Naive thymus-derived CD4-positive, alpha-beta T cell (primary cell): Measurements from ENCODE around the gene PLCL1. TPM values are rescaled to one million over a fixed set of nuclear protein-coding genes. Genes with fewer than 3 reads are reported as not detected.

Experiments
- ATAC-seq: fragments of 150-1000 bp; cut with Tn5 transposase; 2 replicates; pipeline ENCODE4 v1.10.0; 2021; ENCODE audit warnings: mild to moderate bottlenecking, moderate library complexity
- CTCF ChIA-PET: fragments of 350-600 bp; sonication (Branson Sonifier 250); formaldehyde crosslinking; loops from one replicate; lab custom pipeline; 2021; ENCODE audit warnings: antibody characterized with exemption; lab: Charles Lee
- POLR2A ChIA-PET: fragments of 350-600 bp; sonication (Branson Sonifier 250); formaldehyde crosslinking; loops from one replicate; lab custom pipeline; 2021; ENCODE audit warnings: antibody characterized with exemption, inconsistent platforms; lab: Charles Lee
- DNase-seq, 9 donors: peaks; one replicate each; pipeline versions ENCODE4 v3.0.0 to v3.0.0-alpha.2; 2020 to 2022; ENCODE audit warnings: mixed read lengths in 1 of 9
- H3K27ac ChIP-seq: one replicate; pipeline ENCODE4 v1.7.0; 2013; ENCODE audit warnings: mild to moderate bottlenecking, low read depth, low read length, moderate library complexity
- H3K27me3 ChIP-seq, 2 donors: one replicate each; pipeline ENCODE4 v1.7.0; 2013; ENCODE audit warnings: low read length in 2 of 2, mild to moderate bottlenecking in 2 of 2, moderate library complexity in 2 of 2; ENCODE audit not compliant: control insufficient read depth in 2 of 2, insufficient read depth in 2 of 2
- H3K36me3 ChIP-seq, 3 experiments: 1 replicate in 2 of 3; 2 replicates in 1 of 3; pipeline ENCODE4 v1.7.0; 2013; ENCODE audit warnings: low read length in 3 of 3, mild to moderate bottlenecking in 3 of 3, moderate library complexity in 1 of 3; ENCODE audit not compliant: insufficient read depth in 3 of 3, control insufficient read depth in 2 of 3
- H3K4me1 ChIP-seq, 2 donors: one replicate each; pipeline ENCODE4 v1.7.0; 2013; ENCODE audit warnings: low read length in 2 of 2, mild to moderate bottlenecking in 2 of 2, moderate library complexity in 1 of 2; ENCODE audit not compliant: control insufficient read depth in 2 of 2, insufficient read depth in 2 of 2
- H3K4me3 ChIP-seq: 2 replicates; pipeline ENCODE4 v1.7.0; 2013; ENCODE audit warnings: mild to moderate bottlenecking, low read length
- H3K9me3 ChIP-seq, 3 experiments: 1 replicate in 2 of 3; 2 replicates in 1 of 3; pipeline ENCODE4 v1.7.0; 2013; ENCODE audit warnings: low read length in 3 of 3; ENCODE audit not compliant: control insufficient read depth in 2 of 3
- H3K27ac Mint-ChIP-seq, 9 donors: one replicate each; pipeline ENCODE4 v1.8.0; 2020 to 2022; ENCODE audit warnings: mixed read lengths in 9 of 9, mild to moderate bottlenecking in 8 of 9, moderate library complexity in 5 of 9, inconsistent platforms in 2 of 9
- H3K27me3 Mint-ChIP-seq, 5 donors: one replicate each; pipeline ENCODE4 v1.8.0; 2021 to 2022; ENCODE audit warnings: mixed read lengths in 5 of 5, mild to moderate bottlenecking in 1 of 5
- H3K36me3 Mint-ChIP-seq, 5 donors: one replicate each; pipeline ENCODE4 v1.8.0; 2020 to 2022; ENCODE audit warnings: mixed read lengths in 5 of 5, mild to moderate bottlenecking in 3 of 5, inconsistent platforms in 1 of 5
- H3K4me1 Mint-ChIP-seq, 7 donors: one replicate each; pipeline ENCODE4 v1.8.0; 2020 to 2022; ENCODE audit warnings: mixed read lengths in 7 of 7, mild to moderate bottlenecking in 3 of 7, inconsistent platforms in 1 of 7
- H3K4me3 Mint-ChIP-seq, 10 donors: one replicate each; pipeline ENCODE4 v1.8.0; 2020 to 2022; ENCODE audit warnings: mild to moderate bottlenecking in 10 of 10, mixed read lengths in 10 of 10, moderate library complexity in 6 of 10, inconsistent platforms in 2 of 10
- H3K9me3 Mint-ChIP-seq, 11 donors: one replicate each; pipeline ENCODE4 v1.8.0; 2020 to 2022; ENCODE audit warnings: mixed read lengths in 11 of 11, mild to moderate bottlenecking in 4 of 11, inconsistent platforms in 1 of 11, moderate library complexity in 1 of 11
- intact Hi-C, 2 donors: fragments of 100-400 bp; cut with micrococcal nuclease; formaldehyde crosslinking; loops; one replicate each; pipeline ENCODE4 v1.15.1; 2023
- polyA plus RNA-seq, 2 donors: library from polyadenylated mRNA; unstranded; fragments of 300-500 nt; fragmentation: Illumina TruSeq; gene quantifications; one replicate each; pipeline ENCODE4 v1.2.3, GENCODE V29; 2021
- total RNA-seq, 6 experiments: library from RNA in 5 of 6; stranded (reverse) in 5 of 6; gene quantifications; 1 replicate in 5 of 6; 2 replicates in 1 of 6; pipeline ENCODE4 v1.2.3 and lab custom pipeline; 2021 to 2026

The PLCL1 gene
- total and polyA plus RNA-seq, 7 experiments from 2014 or later: 1.8 to 33.7 (median 22.7) TPM

DNA sequence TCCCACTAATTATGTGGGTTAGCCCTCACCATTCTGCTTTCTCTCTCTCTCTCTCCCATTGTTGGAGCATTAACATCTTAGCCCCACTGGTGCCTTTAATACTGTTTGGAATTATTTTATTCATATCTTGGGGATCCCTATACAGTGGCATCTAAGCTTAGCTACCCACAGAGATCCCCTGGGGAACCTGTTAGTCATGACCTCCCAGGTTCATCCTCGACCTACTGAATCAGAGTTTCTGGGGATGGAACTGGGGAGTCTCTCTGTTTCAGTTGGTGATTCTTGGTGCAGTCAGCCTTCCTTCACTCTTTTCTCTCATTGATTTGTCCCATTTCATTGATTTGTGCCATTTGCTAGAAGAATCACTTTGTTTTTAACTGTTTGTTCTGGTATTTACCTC is 137.3 kb downstream of the PLCL1 start:
- ChIA-PET POLR2A (interaction anchor here (0.5 to 0.8 kb wide), 2 partner anchors 10 to 87 kb away, joined by 3 read pairs; no protein-coding TSS in a partner anchor), CTCF (interaction anchor here (0.6 kb wide), 1 partner anchor 187 kb away, joined by 3 read pairs; no protein-coding TSS in a partner anchor)
- H3K27me3 Mint-ChIP-seq: peaks cover 0 to 1% (median 0%) of the 10 kb centered on the region in 5 donors
- peaks cover 0 to 22% of the 10 kb centered on the region in 2 donors for H3K4me1 ChIP-seq
- H3K27ac Mint-ChIP-seq: peak overlapping the region in 1 of 9 donors; percentile 0
- H3K9me3 Mint-ChIP-seq: peaks cover 0 to 10% (median 0%) of the 10 kb centered on the region in 11 donors
- no peaks in the 10 kb centered on the region for H3K36me3 ChIP-seq
- no peak overlapping the region for H3K4me3 ChIP-seq
- no peak for ATAC-seq
- no peaks in the 10 kb centered on the region for H3K9me3 ChIP-seq
- intact Hi-C loops: no loop called here
- peaks cover 12 to 96% (median 73%) of the 10 kb centered on the region in 7 donors for H3K4me1 Mint-ChIP-seq
- DNase-seq: no peak
- peak overlapping the region in 2 of 10 donors; percentile 1 to 3 for H3K4me3 Mint-ChIP-seq
- peaks cover 0 to 4% (median 0%) of the 10 kb centered on the region in 5 donors for H3K36me3 Mint-ChIP-seq
- no peaks in the 10 kb centered on the region for H3K27me3 ChIP-seq
- H3K27ac ChIP-seq: no peak overlapping the region

DNA sequence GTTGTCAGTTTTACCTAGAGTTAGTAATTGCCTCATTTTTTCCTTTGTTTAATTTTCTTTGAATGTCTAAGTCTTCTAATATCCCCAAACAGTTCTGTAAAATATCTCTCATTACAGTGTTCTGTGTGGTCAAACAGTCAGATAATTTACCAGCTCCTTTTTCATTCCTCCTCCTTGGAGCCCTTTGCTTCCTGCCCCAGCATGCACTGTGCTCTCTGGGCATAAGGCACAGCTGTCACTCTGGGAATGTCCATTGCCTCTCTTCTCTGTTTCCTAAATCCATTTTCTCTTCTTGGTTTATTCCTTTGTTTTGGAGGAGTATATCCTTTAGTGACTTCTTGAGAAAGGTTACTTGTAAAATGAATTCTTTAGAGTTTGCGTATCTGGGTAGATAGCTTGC is 139.3 kb downstream of the PLCL1 start:
- Histone ChIP-seq H3K4me1 (peaks cover 0 to 27% of the 10 kb centered on the region in 2 donors), H3K27me3 (no peaks in the 10 kb centered on the region), H3K4me3 (no peak overlapping the region), H3K36me3 (no peaks in the 10 kb centered on the region), H3K27ac (no peak overlapping the region), H3K9me3 (no peaks in the 10 kb centered on the region)
- H3K9me3 Mint-ChIP-seq: peaks cover 0 to 3% (median 0%) of the 10 kb centered on the region in 11 donors
- peaks cover 12 to 96% (median 75%) of the 10 kb centered on the region in 7 donors for H3K4me1 Mint-ChIP-seq
- peaks cover 0 to 2% (median 0%) of the 10 kb centered on the region in 5 donors for H3K27me3 Mint-ChIP-seq
- no peak for ATAC-seq
- POLR2A ChIA-PET: interaction anchor here (1.4 kb wide), 1 partner anchor 10 kb away, joined by 5 read pairs; no protein-coding TSS in a partner anchor
- peak overlapping the region in 6 of 9 donors; percentile 0 to 65 (median 44) for H3K27ac Mint-ChIP-seq
- peak overlapping the region in 6 of 10 donors; percentile 24 to 52 (median 29) for H3K4me3 Mint-ChIP-seq
- no peak for DNase-seq
- H3K36me3 Mint-ChIP-seq: peaks cover 0 to 4% (median 0%) of the 10 kb centered on the region in 5 donors
- intact Hi-C loops: no loop called here
- CTCF ChIA-PET: interaction anchor here (0.6 kb wide), 1 partner anchor 704 kb away, joined by 3 read pairs; no protein-coding TSS in a partner anchor

DNA sequence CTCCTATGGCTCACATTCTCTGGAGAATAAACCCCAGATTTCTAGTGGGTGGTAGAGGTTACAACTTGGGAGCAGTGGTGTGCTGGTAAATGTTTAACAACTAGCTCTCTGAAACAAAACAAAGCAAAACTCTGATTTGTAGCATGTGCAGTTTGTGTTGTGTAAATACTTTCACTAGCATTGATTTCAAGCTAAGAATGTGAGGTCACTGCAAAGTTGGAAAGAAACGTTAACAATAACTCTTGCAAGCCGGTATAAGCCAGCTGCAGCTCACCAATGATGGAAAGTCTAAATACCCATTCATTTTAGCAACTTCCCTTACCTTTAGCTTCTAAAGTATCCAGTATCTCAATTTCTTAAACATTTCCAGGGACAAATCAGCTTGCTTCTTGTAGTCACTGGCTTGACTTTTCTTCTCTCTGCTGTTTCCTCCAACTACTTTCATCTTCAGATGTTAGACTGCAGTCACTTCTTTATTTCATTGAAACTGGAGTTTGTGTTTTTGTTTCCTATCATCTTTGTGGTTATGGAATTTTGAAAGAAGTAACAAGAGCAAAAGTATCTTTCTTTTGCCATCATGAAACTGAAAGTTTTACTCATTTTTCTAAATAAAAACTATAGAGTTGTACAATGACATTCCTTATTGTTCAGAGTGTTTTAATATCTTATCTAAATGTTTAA is 140.2 kb downstream of the PLCL1 start:
- ChIA-PET POLR2A (interaction anchor here (0.9 to 1.4 kb wide), 2 partner anchors 10 to 97 kb away, joined by 3 to 5 read pairs; no protein-coding TSS in a partner anchor), CTCF (no interaction called here)
- H3K27me3 ChIP-seq: no peaks in the 10 kb centered on the region
- H3K4me3 ChIP-seq: no peak overlapping the region
- DNase-seq (no peak), ATAC-seq (no peak)
- H3K9me3 ChIP-seq: no peaks in the 10 kb centered on the region
- H3K9me3 Mint-ChIP-seq: peaks cover 0 to 3% (median 0%) of the 10 kb centered on the region in 11 donors
- peaks cover 12 to 96% (median 77%) of the 10 kb centered on the region in 7 donors for H3K4me1 Mint-ChIP-seq
- peak overlapping the region in 7 of 9 donors; percentile 0 to 65 (median 25) for H3K27ac Mint-ChIP-seq
- H3K36me3 ChIP-seq: no peaks in the 10 kb centered on the region
- H3K27ac ChIP-seq: no peak overlapping the region
- H3K4me1 ChIP-seq: peaks cover 0 to 33% of the 10 kb centered on the region in 2 donors
- peak overlapping the region in 6 of 10 donors; percentile 8 to 62 (median 38) for H3K4me3 Mint-ChIP-seq
- intact Hi-C loops: loop anchor here in 1 of 2 donors (5.0 kb wide), 1 partner anchor 137 kb away; no protein-coding TSS in a partner anchor
- peaks cover 0 to 4% (median 0%) of the 10 kb centered on the region in 5 donors for H3K36me3 Mint-ChIP-seq
- peaks cover 0 to 2% (median 0%) of the 10 kb centered on the region in 5 donors for H3K27me3 Mint-ChIP-seq

DNA sequence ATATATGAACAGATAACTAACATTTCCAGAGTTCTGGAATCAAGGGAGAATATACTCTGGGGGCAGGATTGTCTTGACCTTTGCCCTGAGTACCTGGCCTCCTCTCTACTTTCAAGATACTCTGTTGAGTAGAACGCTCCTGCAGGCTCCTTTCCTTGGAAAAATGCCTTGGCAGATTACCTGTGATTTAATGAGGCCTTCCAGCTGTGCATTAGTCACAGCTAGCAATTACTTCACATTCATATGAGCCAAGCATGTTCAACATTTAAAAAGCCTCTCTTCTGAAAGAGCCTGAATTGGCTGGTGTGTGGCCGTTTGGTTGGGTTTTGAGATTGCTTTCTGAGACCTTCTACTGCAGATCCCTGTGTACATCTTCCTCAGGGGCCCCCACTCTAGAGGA is 142.2 kb downstream of the PLCL1 start:
- DNase-seq: no peak
- POLR2A ChIA-PET: interaction anchor here (1.0 kb wide), 1 partner anchor 8 kb away, joined by 3 read pairs; no protein-coding TSS in a partner anchor
- Mint-ChIP-seq H3K36me3 (peaks cover 0 to 4% (median 0%) of the 10 kb centered on the region in 5 donors), H3K4me3 (peak overlapping the region in 2 of 10 donors; percentile 19 to 33), H3K4me1 (peaks cover 12 to 95% (median 89%) of the 10 kb centered on the region in 7 donors), H3K27ac (peak overlapping the region in 3 of 9 donors; percentile 41 to 77 (median 48)), H3K9me3 (peaks cover 0 to 3% (median 0%) of the 10 kb centered on the region in 11 donors), H3K27me3 (peaks cover 0 to 2% (median 0%) of the 10 kb centered on the region in 5 donors)
- Histone ChIP-seq H3K9me3 (no peaks in the 10 kb centered on the region), H3K27me3 (no peaks in the 10 kb centered on the region), H3K36me3 (no peaks in the 10 kb centered on the region), H3K4me3 (no peak overlapping the region), H3K4me1 (peaks cover 0 to 34% of the 10 kb centered on the region in 2 donors), H3K27ac (no peak overlapping the region)
- ATAC-seq: no peak
- intact Hi-C loops: loop anchor here in 1 of 2 donors (5.0 kb wide), 1 partner anchor 139 kb away; no protein-coding TSS in a partner anchor
- CTCF ChIA-PET: interaction anchor here (1.3 kb wide), 1 partner anchor 10 kb away, joined by 3 read pairs; no protein-coding TSS in a partner anchor

DNA sequence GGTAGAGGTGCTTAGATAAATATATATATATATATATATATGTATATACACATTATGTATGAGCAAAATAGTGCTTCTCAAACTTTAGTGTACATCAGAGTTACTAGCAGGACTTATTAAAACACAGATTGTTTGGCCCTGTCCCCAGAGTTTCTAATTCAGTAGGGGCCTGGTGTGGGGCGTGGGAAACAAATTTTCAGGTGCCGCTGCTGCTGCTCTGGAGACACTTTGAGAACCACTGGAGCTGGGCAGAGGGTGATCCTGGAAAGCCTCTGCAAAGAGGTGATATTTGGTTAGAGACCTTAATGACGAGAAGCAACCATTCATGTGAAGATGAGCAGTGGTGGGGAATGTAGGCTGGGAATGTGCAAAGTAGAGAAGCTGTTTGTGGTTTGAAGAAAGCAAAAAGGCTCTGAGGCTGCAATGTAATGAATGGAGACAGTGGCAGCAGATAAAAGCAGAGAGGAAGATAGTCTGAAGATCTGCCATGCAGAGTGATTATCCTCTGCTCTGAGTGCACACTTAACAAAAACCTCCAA is 142.9 kb downstream of the PLCL1 start:
- peaks cover 0 to 34% of the 10 kb centered on the region in 2 donors for H3K4me1 ChIP-seq
- DNase-seq (no peak), ATAC-seq (peak; percentile 22)
- H3K4me3 ChIP-seq: no peak overlapping the region
- Mint-ChIP-seq H3K27me3 (peaks cover 0 to 2% (median 0%) of the 10 kb centered on the region in 5 donors), H3K27ac (peak overlapping the region in 5 of 9 donors; percentile 1 to 68 (median 42)), H3K4me3 (peak overlapping the region in 4 of 10 donors; percentile 1 to 32 (median 22)), H3K4me1 (peaks cover 12 to 95% (median 88%) of the 10 kb centered on the region in 7 donors), H3K36me3 (peaks cover 0 to 4% (median 0%) of the 10 kb centered on the region in 5 donors), H3K9me3 (peaks cover 0 to 3% (median 0%) of the 10 kb centered on the region in 11 donors)
- intact Hi-C loops: loop anchor here in 1 of 2 donors (5.0 kb wide), 1 partner anchor 140 kb away; no protein-coding TSS in a partner anchor
- POLR2A ChIA-PET: interaction anchor here (1.0 kb wide), 1 partner anchor 9 kb away, joined by 3 read pairs; no protein-coding TSS in a partner anchor
- no peaks in the 10 kb centered on the region for H3K36me3 ChIP-seq
- H3K9me3 ChIP-seq: no peaks in the 10 kb centered on the region
- no peak overlapping the region for H3K27ac ChIP-seq
- no peaks in the 10 kb centered on the region for H3K27me3 ChIP-seq
- CTCF ChIA-PET: interaction anchor here (1.3 kb wide), 1 partner anchor 9 kb away, joined by 3 read pairs; no protein-coding TSS in a partner anchor

DNA sequence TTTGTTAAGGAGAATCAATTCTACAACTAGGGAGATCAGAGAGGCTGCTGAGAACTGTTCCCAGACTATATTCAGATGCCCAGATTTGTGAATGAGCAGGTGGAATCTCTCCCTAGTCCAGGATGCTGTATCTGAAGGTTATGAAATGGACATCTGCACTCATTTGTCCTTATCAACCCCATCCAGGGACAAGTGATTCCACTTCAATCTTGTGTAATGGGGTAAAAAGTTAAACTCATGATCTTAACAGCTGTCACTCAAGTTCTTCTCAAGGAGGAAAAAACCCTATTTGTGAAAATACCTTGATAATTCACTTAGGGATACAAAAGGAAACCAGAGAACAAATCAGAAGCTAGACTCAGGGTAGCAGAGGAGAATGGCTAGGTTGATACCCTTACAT is 144.8 kb downstream of the PLCL1 start:
- CTCF ChIA-PET: interaction anchor here (0.6 kb wide), 1 partner anchor 1674 kb away, joined by 3 read pairs; no protein-coding TSS in a partner anchor
- Mint-ChIP-seq H3K27me3 (peaks cover 0 to 2% (median 0%) of the 10 kb centered on the region in 5 donors), H3K4me3 (peak overlapping the region in 3 of 10 donors; percentile 6 to 55 (median 12)), H3K27ac (peak overlapping the region in 5 of 9 donors; percentile 1 to 86 (median 43)), H3K36me3 (peaks cover 0 to 4% (median 0%) of the 10 kb centered on the region in 5 donors), H3K4me1 (peaks cover 13 to 96% (median 91%) of the 10 kb centered on the region in 7 donors), H3K9me3 (no peaks in the 10 kb centered on the region)
- H3K4me1 ChIP-seq: peaks cover 0 to 31% of the 10 kb centered on the region in 2 donors
- no peak overlapping the region for H3K4me3 ChIP-seq
- no peaks in the 10 kb centered on the region for H3K27me3 ChIP-seq
- intact Hi-C loops: loop anchor here in 1 of 2 donors (5.0 kb wide), 1 partner anchor 142 kb away; no protein-coding TSS in a partner anchor
- POLR2A ChIA-PET: interaction anchor here (0.6 kb wide), 1 partner anchor 15 kb away, joined by 3 read pairs; no protein-coding TSS in a partner anchor
- no peak for ATAC-seq
- H3K9me3 ChIP-seq: no peaks in the 10 kb centered on the region
- no peak overlapping the region for H3K27ac ChIP-seq
- no peaks in the 10 kb centered on the region for H3K36me3 ChIP-seq
- DNase-seq: no peak
